PC-3 (cell line): ENCODE measurements around the gene MYO5A.

ENCODE experiments used
- EZH2phosphoT487 ChIP-seq: fragments of 300-600 bp; sonication (generic); IDR thresholded peaks from 2 replicates; pipeline ENCODE4 v1.6.1; 2018; ENCODE audit warnings: mild to moderate bottlenecking, antibody characterized with exemption, low read length, borderline replicate concordance
- TF ChIP-seq, protein P1 (sequence below): fragments of 300-600 bp; sonication (generic); conservative IDR thresholded peaks from 2 replicates; pipeline ENCODE4 v1.5.1; 2017; ENCODE audit warnings: antibody characterized with exemption, low read depth, mild to moderate bottlenecking, low read length

GRCh38 chr15:52529940-52530339, 1.3 kb upstream of the MYO5A start:
- TF ChIP-seq, protein P1, sequence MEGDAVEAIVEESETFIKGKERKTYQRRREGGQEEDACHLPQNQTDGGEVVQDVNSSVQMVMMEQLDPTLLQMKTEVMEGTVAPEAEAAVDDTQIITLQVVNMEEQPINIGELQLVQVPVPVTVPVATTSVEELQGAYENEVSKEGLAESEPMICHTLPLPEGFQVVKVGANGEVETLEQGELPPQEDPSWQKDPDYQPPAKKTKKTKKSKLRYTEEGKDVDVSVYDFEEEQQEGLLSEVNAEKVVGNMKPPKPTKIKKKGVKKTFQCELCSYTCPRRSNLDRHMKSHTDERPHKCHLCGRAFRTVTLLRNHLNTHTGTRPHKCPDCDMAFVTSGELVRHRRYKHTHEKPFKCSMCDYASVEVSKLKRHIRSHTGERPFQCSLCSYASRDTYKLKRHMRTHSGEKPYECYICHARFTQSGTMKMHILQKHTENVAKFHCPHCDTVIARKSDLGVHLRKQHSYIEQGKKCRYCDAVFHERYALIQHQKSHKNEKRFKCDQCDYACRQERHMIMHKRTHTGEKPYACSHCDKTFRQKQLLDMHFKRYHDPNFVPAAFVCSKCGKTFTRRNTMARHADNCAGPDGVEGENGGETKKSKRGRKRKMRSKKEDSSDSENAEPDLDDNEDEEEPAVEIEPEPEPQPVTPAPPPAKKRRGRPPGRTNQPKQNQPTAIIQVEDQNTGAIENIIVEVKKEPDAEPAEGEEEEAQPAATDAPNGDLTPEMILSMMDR: no peak
- TF ChIP-seq EZH2phosphoT487: no peak
